Adrenal gland (tissue), 12 donors: Measurements from ENCODE around the gene AVP. TPM values are rescaled to one million over a fixed set of nuclear protein-coding genes. Genes with fewer than 3 reads are reported as not detected.
A peak's percentile ranks its signal among the peaks of the same experiment; 100 is the strongest.

Source experiments
- DNase-seq, 7 donors: peaks; one replicate each; pipeline ENCODE4 v3.0.0-alpha.2; 2019 to 2020
- H3K27ac ChIP-seq, 5 donors: fragments of 200-600 bp; sonication (generic) in 4 of 5; 1 replicate in 3 of 5; 2 replicates in 2 of 5; pipeline versions ENCODE4 v1.5.1 to v1.8.0; 2016 to 2020; ENCODE audit warnings: mild to moderate bottlenecking in 1 of 5
- H3K27me3 ChIP-seq: fragments of 200-600 bp; 2 replicates; pipeline ENCODE4 v1.8.0; 2021
- H3K36me3 ChIP-seq, 2 donors: fragments of 200-600 bp; replicated peaks in 1 of 2; 1 replicate in 1 of 2; 2 replicates in 1 of 2; pipeline versions ENCODE4 v1.5.1 to v1.8.0; 2018 to 2022
- H3K4me1 ChIP-seq, 2 donors: fragments of 200-600 bp; replicated peaks in 1 of 2; 1 replicate in 1 of 2; 2 replicates in 1 of 2; pipeline versions ENCODE4 v1.5.1 to v1.8.0; 2018 to 2021
- H3K4me3 ChIP-seq, 4 donors: fragments of 200-600 bp; sonication (generic) in 3 of 4; one replicate each; pipeline ENCODE4 v1.5.1; 2016 to 2018
- H3K9me3 ChIP-seq, 3 donors: fragments of 200-600 bp; sonication (generic) in 1 of 3; replicated peaks in 1 of 3; 1 replicate in 2 of 3; 2 replicates in 1 of 3; pipeline versions ENCODE4 v1.5.1 to v1.8.0; 2016 to 2021
- CTCF ChIP-seq, 6 experiments: fragments of 450-650 bp in 4 of 6; fragments of 200-600 bp in 2 of 6; sonication (generic) in 1 of 6; IDR thresholded peaks; 1 replicate in 5 of 6; 2 replicates in 1 of 6; pipeline versions ENCODE4 v1.5.1 to v1.8.0; 2016 to 2021; ENCODE audit warnings: antibody characterized with exemption in 6 of 6, mild to moderate bottlenecking in 2 of 6, moderate library complexity in 1 of 6
- POLR2A ChIP-seq, 2 donors: fragments of 450-650 bp; IDR thresholded peaks; one replicate each; pipeline ENCODE4 v1.6.1; 2017; ENCODE audit warnings: antibody characterized with exemption in 2 of 2, mild to moderate bottlenecking in 2 of 2, moderate library complexity in 1 of 2
- WGBS, 4 donors: extraction: QIAGEN DNeasy Blood & Tissue Kit in 2 of 4; methylation state at CpG; one replicate each; pipeline versions ENCODE4 v1.1.5 to v1.1.7; 2013 to 2017; 5-methylcytosine and 5-hydroxymethylcytosine counted together
- intact Hi-C, 2 donors: fragments of 100-400 bp; cut with DNase I; formaldehyde crosslinking; loops; one replicate each; pipeline versions ENCODE4 v1.14.1 to v1.15.0; 2022 to 2023
- polyA plus RNA-seq, 3 donors: library from polyadenylated mRNA; stranded (reverse); fragments of 200-250 nt in 2 of 3; fragments of 350-450 nt in 1 of 3; fragmentation: Illumina TruSeq in 1 of 3; extraction: RNeasy Lipid Tissue Mini Kit (QIAGEN cat#74804) in 1 of 3; gene quantifications; one replicate each; pipeline ENCODE4 v1.2.3, GENCODE V29; 2013 to 2014
- total RNA-seq, 9 donors: library from RNA; depleted of rRNA in 4 of 9; stranded (reverse); fragments of >200 nt in 4 of 9; fragments of 120-200 nt in 1 of 9; fragmentation: NEBNext Ultra II Directional in 1 of 9; extraction: Animal tissue kit (Norgen Biotek cat#: 25700) in 1 of 9; gene quantifications; one replicate each; pipeline versions ENCODE4 v1.1.0 to v1.2.4, GENCODE V29; 2013 to 2023
- donor health status: healthy with polysubstance abuse.
- donor health status: Bipolar disorder and iron deficiency.
- donor health status: DM: yes; HTN: yes; CAD: no.
- donor health status: DM: no; HTN: no; CAD: no.
- donor health status: DM: no; HTN: no; CAD: no.
- donor health status: DM: yes; HTN: yes; CAD: no.

The AVP gene
- total and polyA plus RNA-seq, 12 donors: 0.27 to 0.75 (median 0.64) TPM; not detected in 8

GRCh38 chr20:3123542-3123941, 39.0 kb upstream of the AVP start:
- intact Hi-C loops: no loop called here
- TF ChIP-seq POLR2A (IDR thresholded peaks at IDR 0.05): no peak
- TF ChIP-seq CTCF (IDR thresholded peaks at IDR 0.05): no peak
- Histone ChIP-seq H3K27ac (no peak overlapping the region), H3K4me1 (peaks cover 3 to 4% of the 10 kb centered on the region in 2 donors), H3K27me3 (no peaks in the 10 kb centered on the region), H3K4me3 (no peak overlapping the region), H3K36me3 (peaks cover 0 to 19% of the 10 kb centered on the region in 2 donors), H3K9me3 (no peaks in the 10 kb centered on the region)
- 87 to 96% (median 94%) methylated on average over 1 of the region's 1 CpG for WGBS, 4 donors
- no peak for DNase-seq

- Histone ChIP-seq H3K4me3 (no peak overlapping the region), H3K27ac (no peak overlapping the region), H3K27me3 (no peaks in the 10 kb centered on the region), H3K36me3 (peaks cover 0 to 19% of the 10 kb centered on the region in 2 donors), H3K4me1 (peaks cover 10 to 16% of the 10 kb centered on the region in 2 donors), H3K9me3 (no peaks in the 10 kb centered on the region)
- TF ChIP-seq POLR2A (IDR thresholded peaks at IDR 0.05) (no peak), CTCF (IDR thresholded peaks at IDR 0.05) (no peak)
- intact Hi-C loops: no loop called here
- 95 to 97% (median 96%) methylated on average over 5 to 12 of the region's 12 CpGs for WGBS, 4 donors
- DNase-seq: peak in 1 of 7 donors; percentile 14
Observed at GRCh38 chr20:3121955-3122610, 37.6 kb upstream of the AVP start.

GRCh38 chr20:3121271-3121911, 36.9 kb upstream of the AVP start:
- H3K4me3 ChIP-seq: no peak overlapping the region
- DNase-seq: peak in 1 of 7 donors; percentile 8
- H3K27ac ChIP-seq: no peak overlapping the region
- no peaks in the 10 kb centered on the region for H3K27me3 ChIP-seq
- 71 to 81% (median 75%) methylated on average over 5 to 11 of the region's 11 CpGs for WGBS, 4 donors
- H3K4me1 ChIP-seq: peaks cover 15 to 21% of the 10 kb centered on the region in 2 donors
- intact Hi-C loops: no loop called here
- TF ChIP-seq POLR2A (IDR thresholded peaks at IDR 0.05): no peak
- no peak for TF ChIP-seq CTCF (IDR thresholded peaks at IDR 0.05)
- no peaks in the 10 kb centered on the region for H3K9me3 ChIP-seq
- peaks cover 0 to 19% of the 10 kb centered on the region in 2 donors for H3K36me3 ChIP-seq

- H3K4me3 ChIP-seq: no peak overlapping the region
- no peaks in the 10 kb centered on the region for H3K9me3 ChIP-seq
- intact Hi-C loops: loop anchor here in 1 of 2 donors (10.0 kb wide), 1 partner anchor 64 kb away; no protein-coding TSS in a partner anchor
- 43 to 53% (median 44%) methylated on average over 5 of the region's 5 CpGs for WGBS, 4 donors
- peak in 6 of 7 donors; percentile 54 to 81 (median 71) for DNase-seq
- peaks cover 23 to 33% of the 10 kb centered on the region in 2 donors for H3K4me1 ChIP-seq
- TF ChIP-seq CTCF (IDR thresholded peaks at IDR 0.05) (no peak), POLR2A (IDR thresholded peaks at IDR 0.05) (no peak)
- peak overlapping the region in 2 of 5 donors; percentile 92 to 94 for H3K27ac ChIP-seq
- no peaks in the 10 kb centered on the region for H3K27me3 ChIP-seq
- peaks cover 0 to 19% of the 10 kb centered on the region in 2 donors for H3K36me3 ChIP-seq
Observed at GRCh38 chr20:3119044-3119443, 34.5 kb upstream of the AVP start.
